ENCODE results near the gene ATP6V0C. TPM values are rescaled to one million over a fixed set of nuclear protein-coding genes. Genes with fewer than 3 reads are reported as not detected.
"Not testable (repeated sequence)": the region's sequence is repeated elsewhere in the genome, so short reads cannot be mapped to it uniquely, and the experiment has no call there.

ATP6V0C gene
- total RNA-seq, 1 donor from 2014 or later = 20.4 TPM

- DNase-seq = no peak
These were observed 38.1 kb upstream of the ATP6V0C start for GRCh38 chr16:2475413-2476344.

GRCh38 chr16:2476345-2476720 lies 37.4 kb upstream of the ATP6V0C start:
- no peak for DNase-seq

- DNase-seq = no peak
These were observed 37.0 kb upstream of the ATP6V0C start for GRCh38 chr16:2476741-2477140.

- DNase-seq = no peak
These were observed 36.4 kb upstream of the ATP6V0C start for GRCh38 chr16:2477327-2477726.

- no peak for DNase-seq
These were observed 35.5 kb upstream of the ATP6V0C start for GRCh38 chr16:2478279-2478678.

- DNase-seq = not testable (repeated sequence)
These were observed 33.8 kb upstream of the ATP6V0C start for GRCh38 chr16:2479996-2480395.

- no peak for DNase-seq
These were observed 32.8 kb upstream of the ATP6V0C start for GRCh38 chr16:2480948-2481347.

GRCh38 chr16:2481676-2482075 lies 32.1 kb upstream of the ATP6V0C start:
- no peak for DNase-seq

- DNase-seq = no peak
These were observed 31.5 kb upstream of the ATP6V0C start for GRCh38 chr16:2482249-2482648.

GRCh38 chr16:2482708-2483534 lies 30.8 kb upstream of the ATP6V0C start:
- no peak for DNase-seq

- DNase-seq = no peak
These were observed 29.5 kb upstream of the ATP6V0C start for GRCh38 chr16:2483939-2484897.

GRCh38 chr16:2484898-2485508 lies 28.7 kb upstream of the ATP6V0C start:
- DNase-seq = no peak

- no peak for DNase-seq
These were observed 27.8 kb upstream of the ATP6V0C start for GRCh38 chr16:2485811-2486507.

GRCh38 chr16:2486645-2487516 lies 26.9 kb upstream of the ATP6V0C start:
- no peak for DNase-seq

- DNase-seq = no peak
These were observed 26.3 kb upstream of the ATP6V0C start for GRCh38 chr16:2487517-2487842.

- no peak for DNase-seq
These were observed 25.7 kb upstream of the ATP6V0C start for GRCh38 chr16:2487903-2488531.

- no peak for DNase-seq
These were observed 24.2 kb upstream of the ATP6V0C start for GRCh38 chr16:2489581-2489980.

- no peak for DNase-seq
These were observed 23.3 kb upstream of the ATP6V0C start for GRCh38 chr16:2490190-2491105.
